Cardiac septum (tissue), 1 donor: ENCODE data around the gene UAP1L1. TPM values are rescaled to one million over a fixed set of nuclear protein-coding genes. Genes with fewer than 3 reads are reported as not detected.
"Not testable (repeated sequence)": the region's sequence is repeated elsewhere in the genome, so short reads cannot be mapped to it uniquely, and the experiment has no call there.

Experiments used
- DNase-seq: peaks from one replicate; pipeline ENCODE4 v3.0.0-alpha.2; 2020; ENCODE audit warnings: low spot score
- intact Hi-C: fragments of 100-400 bp; cut with DNase I; formaldehyde crosslinking; loops from one replicate; pipeline ENCODE4 v1.14.0; 2022
- total RNA-seq: library from RNA; stranded (reverse); fragmentation: NEBNext Ultra II Directional; extraction: Animal tissue kit (Norgen Biotek cat#: 25700); gene quantifications from one replicate; pipeline ENCODE4 v1.2.1, GENCODE V29; 2021
- donor health status: DM: no; HTN: no; CAD: no.

UAP1L1 gene
- total RNA-seq, 1 donor from 2014 or later: 6.5 TPM

- intact Hi-C loops: loop anchor here (1.0 kb wide), 1 partner anchor 105 kb away; the partner anchor contains the start of gene RNF224
- DNase-seq: not testable (repeated sequence)
These were observed 44.8 kb downstream of the UAP1L1 start for GRCh38 chr9:137121927-137122795.

GRCh38 chr9:137122796-137123467 lies 45.6 kb downstream of the UAP1L1 start:
- DNase-seq, intact Hi-C loops: not testable (repeated sequence)

DNA sequence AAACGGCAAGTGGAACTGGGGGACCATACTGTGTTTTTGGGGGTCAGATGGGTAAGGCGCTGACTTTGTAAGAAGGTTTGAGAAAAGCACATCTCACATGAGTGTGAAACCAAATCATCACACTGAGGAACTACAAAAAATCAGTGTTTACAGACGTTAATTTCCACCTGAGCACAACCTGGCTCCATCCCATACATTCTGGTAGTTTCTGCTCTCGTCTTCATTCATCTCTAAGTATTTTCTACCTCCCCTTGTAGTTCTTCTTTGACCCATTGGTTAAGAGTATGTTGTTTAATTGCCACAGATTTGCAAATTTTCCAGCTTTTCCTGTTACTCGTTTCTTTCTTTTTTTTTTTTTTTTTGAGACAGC lies 46.1 kb downstream of the UAP1L1 start:
- intact Hi-C loops: no loop called here

DNA sequence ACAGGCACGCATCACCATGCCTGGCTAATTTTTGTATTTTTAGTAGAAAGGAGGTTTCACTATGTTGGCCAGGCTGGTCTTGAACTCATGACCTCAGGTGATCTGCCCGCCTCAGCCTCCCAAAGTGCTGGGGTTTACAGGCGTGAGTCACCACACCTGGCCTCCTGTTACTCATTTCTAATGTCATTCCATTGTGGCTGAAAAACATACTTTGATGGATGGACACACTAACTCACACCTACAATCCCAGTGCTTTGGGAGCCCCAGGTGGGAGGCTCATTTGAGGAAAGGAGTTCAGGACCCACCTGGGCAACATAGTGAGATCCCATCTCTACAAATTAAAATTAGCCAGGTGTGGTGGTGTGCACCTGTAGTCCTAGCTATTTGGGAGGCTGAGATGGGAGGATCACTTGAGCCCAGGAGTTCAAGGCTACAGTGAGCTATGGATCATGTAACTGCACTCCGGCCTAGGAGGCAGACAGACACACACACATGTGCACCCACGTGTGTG lies 46.7 kb downstream of the UAP1L1 start:
- intact Hi-C loops, DNase-seq: not testable (repeated sequence)

More for the DNA sequence above, 46.1 kb downstream of the UAP1L1 start:
- no peak for DNase-seq

DNA sequence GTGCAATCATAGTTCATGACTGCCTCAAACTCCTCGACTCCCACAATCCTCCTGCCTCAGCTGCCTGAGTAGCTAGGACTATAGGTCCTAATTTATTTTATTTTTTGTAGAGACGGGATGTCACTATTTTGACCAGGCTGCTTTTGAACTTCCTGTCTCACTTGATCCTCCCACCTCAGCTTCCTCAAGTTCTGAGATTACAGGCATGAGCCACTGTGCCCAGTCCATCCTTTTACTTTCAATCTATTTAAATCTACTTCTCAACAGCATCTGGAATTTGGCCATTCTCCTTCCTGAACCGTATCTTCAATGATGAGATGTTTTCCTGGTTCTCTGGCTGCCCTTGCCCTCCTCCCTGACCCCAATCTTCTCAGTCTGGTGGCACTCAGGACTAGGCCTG lies 49.5 kb downstream of the UAP1L1 start:
- intact Hi-C loops: no loop called here
- DNase-seq: no peak

DNA sequence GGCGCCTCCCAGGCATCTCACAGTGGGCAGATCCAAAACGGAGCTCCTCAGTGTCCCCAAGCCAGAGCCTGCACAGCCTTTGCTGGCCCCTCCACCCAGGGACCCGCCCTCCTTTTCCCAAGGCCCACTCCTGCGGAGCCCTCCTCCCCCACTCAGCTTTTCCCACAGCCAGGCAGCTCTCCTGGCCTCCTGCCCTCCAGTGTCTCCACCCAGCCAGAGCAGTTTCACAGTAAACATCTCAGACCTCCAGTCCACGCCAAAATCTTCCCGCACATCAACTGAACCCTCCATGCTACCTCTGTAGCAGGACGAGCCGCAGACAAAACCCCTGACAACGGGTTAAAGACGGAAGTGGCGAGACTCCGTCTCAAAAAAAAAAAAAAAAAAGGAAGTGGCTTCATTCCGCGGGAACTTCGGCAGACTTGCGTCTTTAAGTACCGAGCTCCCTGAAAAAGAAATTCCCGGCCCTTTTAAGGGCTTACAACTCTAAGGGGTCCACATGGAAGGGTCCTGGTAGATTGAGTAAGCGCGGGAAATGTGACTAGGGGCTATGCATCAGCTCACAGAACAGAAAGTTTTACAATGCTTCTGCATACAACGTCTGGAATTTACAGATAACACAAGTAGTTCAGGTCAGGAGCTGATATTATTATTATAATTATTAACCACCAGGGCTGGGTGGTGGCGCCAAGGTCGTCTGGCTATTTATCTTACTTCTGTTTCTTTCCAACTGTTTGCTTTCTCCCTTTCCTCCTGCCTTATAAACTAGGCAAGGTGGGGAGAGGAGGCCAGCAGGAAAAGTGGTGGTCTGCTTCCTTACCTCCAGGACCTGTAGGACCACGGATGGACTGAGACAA lies 50.2 kb downstream of the UAP1L1 start:
- intact Hi-C loops: no loop called here
- DNase-seq: no peak

DNA sequence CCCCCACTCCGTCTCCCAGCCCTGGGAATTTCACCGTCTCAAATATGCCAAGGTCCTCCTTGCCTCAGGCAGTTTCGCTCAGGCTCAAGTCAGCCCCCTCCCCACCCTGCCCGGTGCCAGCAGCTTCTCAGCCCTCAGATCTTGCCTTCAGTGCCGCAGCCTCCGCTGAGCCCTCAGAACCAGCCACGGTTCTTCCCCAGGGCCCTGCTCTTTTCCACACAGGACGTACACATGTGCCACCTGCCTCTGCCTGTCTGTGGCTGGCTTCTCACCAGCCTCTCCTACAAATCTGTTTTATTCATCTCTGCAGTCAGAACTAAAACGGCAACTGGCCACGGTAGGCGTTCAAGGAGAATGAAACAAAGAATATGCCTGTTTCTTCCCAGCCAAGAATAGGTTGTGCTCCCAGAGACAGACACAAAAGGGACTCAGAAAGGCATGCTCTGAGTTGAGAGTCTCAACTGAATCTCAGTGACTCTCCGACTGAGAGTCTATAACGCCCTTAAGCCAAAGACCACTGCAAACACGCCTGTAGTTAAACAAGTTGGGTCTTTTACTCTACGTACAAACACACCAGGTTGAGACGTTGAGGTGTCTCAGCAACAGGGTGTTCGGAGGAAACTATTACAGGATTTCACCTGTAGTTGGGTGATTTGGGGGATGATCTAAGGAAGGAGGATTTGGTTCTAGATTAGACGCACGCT lies 51.0 kb downstream of the UAP1L1 start:
- no peak for DNase-seq
- intact Hi-C loops: no loop called here

DNA sequence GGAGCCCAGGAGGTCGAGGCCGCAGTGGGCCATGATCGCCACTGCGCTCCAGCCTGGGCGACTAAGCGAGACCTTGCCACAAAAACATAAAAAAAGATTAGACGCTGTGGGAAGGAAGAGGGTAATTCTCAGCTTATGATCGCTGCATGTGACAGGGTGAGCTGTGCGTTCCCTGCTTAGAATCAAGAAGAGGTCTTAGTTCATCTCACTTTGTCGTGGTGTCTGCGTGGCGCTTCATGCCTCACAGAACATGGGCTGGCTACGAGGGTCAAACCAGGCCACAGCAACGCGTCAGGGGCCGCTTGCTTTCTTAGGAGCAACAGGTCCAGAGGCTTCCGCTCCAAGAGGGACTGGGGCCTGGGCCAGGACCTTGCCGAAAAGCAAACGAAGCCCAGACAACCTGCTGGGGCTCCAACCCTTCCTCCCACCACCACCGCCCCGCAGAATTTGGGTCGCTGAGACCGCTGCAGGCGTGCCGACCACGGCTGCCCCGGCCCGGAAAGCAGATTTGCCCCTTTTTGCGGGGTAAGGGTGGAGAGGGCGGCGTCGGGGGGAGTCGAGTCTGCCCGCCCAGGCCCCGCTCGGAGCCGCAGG lies 51.6 kb downstream of the UAP1L1 start:
- DNase-seq: no peak
- intact Hi-C loops: no loop called here

GRCh38 chr9:137129456-137130175 lies 52.3 kb downstream of the UAP1L1 start:
- peak; percentile 95 for DNase-seq
- intact Hi-C loops: no loop called here

GRCh38 chr9:137130176-137130755 lies 52.9 kb downstream of the UAP1L1 start:
- no peak for DNase-seq
- intact Hi-C loops: no loop called here

Other genes with a start within 250 kb of the UAP1L1 start
- 8.6 TPM for gene AJM1, start 235.0 kb upstream of the UAP1L1 start, total RNA-seq
- gene PHPT1, start 228.1 kb upstream of the UAP1L1 start, total RNA-seq: 296 TPM
- 11.0 TPM for gene MAMDC4, start 225.2 kb upstream of the UAP1L1 start, total RNA-seq
- gene EDF1, start 211.2 kb upstream of the UAP1L1 start, total RNA-seq: 293 TPM
- 10.2 TPM for gene TRAF2, start 191.0 kb upstream of the UAP1L1 start, total RNA-seq
- gene FBXW5, start 132.8 kb upstream of the UAP1L1 start, total RNA-seq: 162 TPM
- gene C8G, start 132.3 kb upstream of the UAP1L1 start, total RNA-seq: 3.4 TPM
- 20.7 TPM for gene LCN12, start 125.2 kb upstream of the UAP1L1 start, total RNA-seq
- gene PTGDS, start 100.0 kb upstream of the UAP1L1 start, total RNA-seq: 1,323 TPM
- 5.9 TPM for gene LCNL1, start 94.5 kb upstream of the UAP1L1 start, total RNA-seq
- 26.0 TPM for gene PAXX, start 85.1 kb upstream of the UAP1L1 start, total RNA-seq
- gene CLIC3, start 80.9 kb upstream of the UAP1L1 start, total RNA-seq: 12.9 TPM
- 41.5 TPM for gene ABCA2, start 49.3 kb upstream of the UAP1L1 start, total RNA-seq
- 0.22 TPM for gene FUT7, start 45.4 kb upstream of the UAP1L1 start, total RNA-seq
- gene NPDC1, start 31.3 kb upstream of the UAP1L1 start, total RNA-seq: 96.4 TPM
- 0.92 TPM for gene ENTPD2, start 23.5 kb upstream of the UAP1L1 start, total RNA-seq
- 0.11 TPM for gene SAPCD2, start 7.0 kb upstream of the UAP1L1 start, total RNA-seq
- gene MAN1B1, start 9.5 kb downstream of the UAP1L1 start, total RNA-seq: 27.2 TPM
- gene DPP7, start 37.2 kb downstream of the UAP1L1 start, total RNA-seq: 150 TPM
- not detected for gene GRIN1, start 61.6 kb downstream of the UAP1L1 start, total RNA-seq
- not detected for gene LRRC26, start 92.5 kb downstream of the UAP1L1 start, total RNA-seq
- not detected for gene TMEM210, start 94.5 kb downstream of the UAP1L1 start, total RNA-seq
- gene ANAPC2, start 111.0 kb downstream of the UAP1L1 start, total RNA-seq: 32.5 TPM
- 59.5 TPM for gene SSNA1, start 111.2 kb downstream of the UAP1L1 start, total RNA-seq
- 13.5 TPM for gene TPRN, start 123.2 kb downstream of the UAP1L1 start, total RNA-seq
- 40.6 TPM for gene TMEM203, start 128.1 kb downstream of the UAP1L1 start, total RNA-seq
- gene NDOR1, start 128.2 kb downstream of the UAP1L1 start, total RNA-seq: 8.0 TPM
- gene RNF208, start 144.7 kb downstream of the UAP1L1 start, total RNA-seq: 22.2 TPM
- gene CYSRT1, start 147.7 kb downstream of the UAP1L1 start, total RNA-seq: not detected
- gene RNF224, start 150.0 kb downstream of the UAP1L1 start, total RNA-seq: not detected
- not detected for gene SLC34A3, start 153.4 kb downstream of the UAP1L1 start, total RNA-seq
- 304 TPM for gene TUBB4B, start 163.8 kb downstream of the UAP1L1 start, total RNA-seq
- gene STPG3, start 173.8 kb downstream of the UAP1L1 start, total RNA-seq: not detected
- 37.2 TPM for gene NELFB, start 177.8 kb downstream of the UAP1L1 start, total RNA-seq
- gene TOR4A, start 200.2 kb downstream of the UAP1L1 start, total RNA-seq: 13.9 TPM
- gene NRARP, start 224.8 kb downstream of the UAP1L1 start, total RNA-seq: 11.7 TPM